T-helper 2 cell treated with Interferon-gamma antibody and Interleukin-4, amounts not matched to agents 100 ng/mL and 5 ng/mL, for 36 hours (primary cell): ENCODE measurements around the gene ADTRP. TPM values are rescaled to one million over a fixed set of nuclear protein-coding genes. Genes with fewer than 3 reads are reported as not detected.

ENCODE experiments used
- intact Hi-C: fragments of 100-400 bp; cut with micrococcal nuclease; formaldehyde crosslinking; loops from one replicate; pipeline ENCODE4 v1.15.1; 2023
- total RNA-seq: library from RNA; stranded (reverse); gene quantifications from 2 replicates; pipeline ENCODE4 v1.2.3, GENCODE V29; 2022

ADTRP gene
- total RNA-seq, 1 donor from 2014 or later, result 0.39 TPM

DNA sequence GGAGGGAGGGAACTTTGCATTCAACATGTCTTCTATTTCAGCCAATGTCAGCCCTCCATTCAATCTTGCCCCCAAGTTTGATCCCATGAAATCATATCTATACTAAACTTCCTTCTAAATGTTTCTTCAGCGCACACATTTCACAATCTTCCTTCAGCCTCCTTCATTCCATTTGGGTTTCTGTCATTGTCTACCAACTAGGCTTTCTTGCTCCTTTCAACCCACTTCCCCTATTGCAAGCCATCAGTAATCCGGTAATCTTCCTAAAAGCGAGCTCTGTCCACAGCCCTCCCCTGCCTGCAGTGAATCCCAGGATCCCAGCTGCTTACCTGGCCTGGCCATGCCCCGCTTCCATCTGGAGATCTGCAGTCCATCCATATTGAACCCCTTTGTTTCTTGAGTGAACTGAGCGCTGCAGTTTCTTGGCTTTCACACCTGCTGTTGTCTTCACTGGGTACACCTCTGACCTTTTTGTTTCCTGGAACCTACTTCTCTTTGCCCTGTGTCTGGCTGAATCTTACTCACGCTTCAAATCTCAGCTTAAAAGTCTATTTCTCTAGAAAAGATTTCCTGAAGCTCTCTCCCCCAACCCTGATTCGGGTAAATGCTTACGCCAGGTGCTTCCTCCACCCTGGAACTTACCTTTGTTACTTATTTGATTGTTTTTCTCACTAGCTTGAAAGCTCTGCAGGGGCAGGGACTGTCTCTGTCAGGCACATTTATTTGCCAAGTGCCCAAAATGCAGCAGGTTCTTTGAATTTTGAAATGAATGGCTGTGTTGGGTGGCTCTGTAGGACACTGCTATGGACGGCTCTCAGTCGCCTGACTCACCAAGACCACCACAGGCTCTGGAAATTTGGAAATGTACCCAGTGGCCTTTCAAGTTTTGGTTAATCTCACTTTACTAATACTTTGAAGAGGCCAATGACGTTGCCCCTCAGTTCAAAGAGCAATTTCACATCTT lies 50.3 kb downstream of the ADTRP start:
- intact Hi-C loops, result loop anchor here (2.0 kb wide), 1 partner anchor 15 kb away; no protein-coding TSS in a partner anchor

- intact Hi-C loops, result no loop called here
Measured at GRCh38 chr6:11727346-11727997, 51.1 kb downstream of the ADTRP start.

DNA sequence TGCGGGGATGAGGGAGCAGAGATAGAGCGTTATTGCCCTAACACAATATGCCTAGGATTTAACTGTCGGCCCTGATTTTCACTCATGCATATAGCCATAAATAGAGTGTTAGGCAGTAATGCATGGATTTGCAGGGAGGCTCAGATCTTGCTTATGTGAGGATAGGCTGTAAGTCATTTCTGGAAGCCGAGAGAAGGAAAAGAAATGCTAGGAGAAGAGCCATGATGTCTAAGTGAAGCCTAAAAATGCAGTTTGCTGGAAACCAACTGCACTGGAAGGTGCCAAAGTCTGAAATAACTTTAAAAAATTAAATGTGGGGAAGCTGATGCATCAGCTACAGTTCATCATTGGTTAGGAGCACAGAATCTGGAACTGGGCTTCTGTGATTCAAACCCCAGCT lies 54.3 kb downstream of the ADTRP start:
- intact Hi-C loops, result no loop called here

GRCh38 chr6:11722805-11723631 lies 55.6 kb downstream of the ADTRP start:
- intact Hi-C loops, result no loop called here

GRCh38 chr6:11722220-11722619 lies 56.4 kb downstream of the ADTRP start:
- intact Hi-C loops, result no loop called here

DNA sequence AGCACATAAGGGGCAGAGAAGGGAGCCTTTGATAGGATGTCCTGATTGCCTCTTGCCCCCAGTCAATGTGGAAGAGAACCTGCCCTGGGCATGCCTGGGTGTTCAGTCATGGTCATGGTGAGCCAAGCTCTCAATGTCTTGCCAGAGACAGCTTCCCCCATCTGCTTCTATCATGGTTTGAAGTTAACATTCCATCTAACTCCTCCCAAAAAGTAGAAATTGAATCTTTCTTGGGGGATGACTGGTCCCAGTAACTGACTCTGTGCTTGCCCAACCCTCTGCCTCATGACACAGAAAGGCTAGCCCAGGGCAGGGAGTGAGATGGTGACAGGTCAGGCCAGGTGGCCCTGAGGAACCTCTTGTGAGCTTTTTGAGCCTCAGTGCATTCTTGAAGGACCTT lies 60.1 kb downstream of the ADTRP start:
- intact Hi-C loops, result no loop called here

DNA sequence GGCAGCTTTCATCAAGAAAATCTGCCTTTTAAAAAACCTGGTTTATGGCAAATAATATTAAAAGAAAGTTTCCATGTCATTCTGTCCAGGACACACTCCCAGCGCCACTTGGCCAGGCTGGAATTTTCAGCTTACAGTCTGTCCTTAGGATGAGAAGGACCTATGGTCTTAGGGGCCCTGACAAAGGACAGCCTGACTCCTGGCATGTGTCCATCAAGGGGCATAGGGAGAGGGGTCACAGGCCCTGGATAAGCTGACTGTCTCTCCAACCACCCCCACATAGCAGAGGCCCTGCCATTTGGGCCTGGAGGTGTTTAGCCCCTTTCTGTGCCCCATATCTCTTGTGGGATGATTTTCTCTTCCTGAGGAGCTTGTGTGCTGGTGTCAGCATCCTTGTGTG lies 60.6 kb downstream of the ADTRP start:
- intact Hi-C loops, result no loop called here

GRCh38 chr6:11714798-11715285 lies 63.8 kb downstream of the ADTRP start:
- intact Hi-C loops, result loop anchor here (5.0 kb wide), 2 partner anchors 297 to 337 kb away; partner anchors contain the start of gene HIVEP1

DNA sequence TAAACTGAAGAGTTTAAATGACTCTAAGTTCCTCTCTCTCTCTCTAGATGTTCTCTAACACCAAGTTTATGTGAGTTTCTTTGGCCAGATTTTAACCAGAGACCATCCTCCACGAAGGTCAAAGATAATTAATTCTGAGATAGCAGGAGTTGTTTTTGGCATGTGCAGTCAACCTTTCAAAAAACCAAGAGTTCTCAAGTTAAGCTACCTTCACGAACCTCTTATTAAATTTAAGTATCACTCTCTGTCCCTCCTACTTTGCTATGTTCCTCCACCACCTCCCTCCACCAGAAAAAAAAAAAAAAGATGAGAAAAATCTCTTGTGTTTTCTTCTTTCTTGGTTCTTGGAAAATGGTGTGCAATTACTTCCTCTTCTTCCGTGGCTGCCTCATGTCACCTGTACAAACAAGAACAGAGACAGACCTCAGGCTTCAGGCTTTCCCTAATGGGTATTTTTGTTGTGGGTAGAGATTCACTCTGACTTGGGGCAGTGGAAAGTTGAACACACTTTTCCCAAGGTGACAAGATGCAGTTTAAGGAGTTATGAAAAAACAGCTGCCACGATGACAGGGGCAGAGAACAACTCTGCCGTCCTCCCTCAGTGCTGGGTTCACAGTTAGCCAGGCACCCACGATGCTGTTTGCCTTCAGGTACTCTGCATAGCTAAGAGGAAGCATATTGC lies 64.3 kb downstream of the ADTRP start:
- intact Hi-C loops, result loop anchor here (5.0 kb wide), 2 partner anchors 298 to 338 kb away; partner anchors contain the start of gene HIVEP1

DNA sequence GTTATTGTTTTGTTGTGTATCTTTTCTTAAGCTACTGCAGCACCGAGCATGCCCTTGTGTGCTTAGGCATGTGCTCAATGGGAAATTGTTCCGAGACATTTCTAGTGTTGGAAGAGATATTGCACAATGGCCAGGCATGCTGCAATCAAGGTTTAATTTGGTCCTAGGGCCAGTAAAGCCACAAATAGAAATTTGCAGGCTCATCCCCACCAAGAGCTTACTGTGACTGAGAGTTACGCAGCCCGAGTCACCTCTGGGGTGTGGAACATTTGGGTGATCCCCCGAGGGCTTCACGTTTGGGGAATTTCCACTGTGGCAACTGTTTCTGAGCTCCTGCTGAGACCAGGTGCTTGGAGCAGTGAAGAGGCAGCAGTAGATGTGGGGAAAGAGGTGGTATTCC lies 65.8 kb downstream of the ADTRP start:
- intact Hi-C loops, result loop anchor here (2.0 to 5.0 kb wide), 3 partner anchors 16 to 340 kb away; partner anchors contain the start of gene HIVEP1

DNA sequence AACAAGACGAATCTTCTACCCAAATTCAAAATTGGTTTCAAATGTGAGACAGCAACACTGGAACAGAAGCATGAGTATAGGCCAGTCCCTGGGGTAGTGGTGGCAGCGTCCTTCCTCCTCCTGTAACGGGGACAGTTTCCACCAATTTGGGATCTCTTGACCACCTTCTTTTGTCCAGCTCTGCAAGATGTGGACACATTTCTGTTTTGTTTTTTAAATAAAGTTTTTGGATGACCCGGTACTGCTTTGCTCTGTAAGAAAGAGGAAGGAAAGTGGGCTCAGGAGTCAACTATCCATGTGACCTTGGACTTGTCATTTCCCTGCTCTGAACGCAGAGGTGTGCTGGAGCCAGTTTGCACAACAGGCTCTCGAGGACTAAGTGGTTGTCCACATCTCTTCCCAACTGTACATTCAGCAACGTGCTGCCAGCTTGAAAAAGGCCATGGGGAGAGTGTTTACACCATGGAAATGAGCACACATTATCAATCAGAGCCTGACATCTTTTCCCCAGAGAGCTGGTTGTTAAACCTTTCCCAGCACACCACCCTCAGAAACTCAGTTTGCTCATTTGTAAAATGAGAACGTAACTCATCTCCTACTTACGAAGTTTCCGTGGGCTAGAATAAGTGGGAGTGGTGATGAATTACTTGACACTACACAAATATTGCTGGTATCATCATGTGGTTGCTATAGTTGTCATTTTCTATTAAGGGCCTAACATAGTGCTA lies 66.5 kb downstream of the ADTRP start:
- intact Hi-C loops, result loop anchor here (2.0 to 5.0 kb wide), 3 partner anchors 17 to 340 kb away; partner anchors contain the start of gene HIVEP1

GRCh38 chr6:11711003-11711983 lies 67.3 kb downstream of the ADTRP start:
- intact Hi-C loops, result loop anchor here (5.0 kb wide), 2 partner anchors 301 to 341 kb away; partner anchors contain the start of gene HIVEP1

GRCh38 chr6:11710311-11710761 lies 68.3 kb downstream of the ADTRP start:
- intact Hi-C loops, result loop anchor here (5.0 kb wide), 2 partner anchors 302 to 342 kb away; partner anchors contain the start of gene HIVEP1

GRCh38 chr6:11706171-11706570 lies 72.4 kb downstream of the ADTRP start:
- intact Hi-C loops, result no loop called here

GRCh38 chr6:11705483-11705882 lies 73.1 kb downstream of the ADTRP start:
- intact Hi-C loops, result no loop called here

DNA sequence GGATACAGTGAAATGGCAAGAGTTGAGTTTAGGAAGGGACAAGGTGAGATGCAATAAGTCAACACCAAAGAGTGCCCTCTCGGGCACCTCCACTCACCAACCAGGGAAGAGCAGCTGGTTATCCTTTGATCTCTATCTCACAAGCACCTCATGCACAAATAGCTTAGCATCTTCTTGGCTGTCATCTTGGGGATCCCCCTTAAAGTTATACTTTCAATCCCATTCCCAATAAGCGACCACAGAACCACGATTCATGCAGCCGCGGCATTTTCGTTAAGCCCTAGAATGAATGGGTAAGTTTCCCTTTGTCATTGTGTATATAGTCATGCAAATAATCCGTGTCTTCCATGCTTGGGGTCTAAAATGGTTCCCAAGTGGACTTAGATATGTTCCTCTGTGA lies 73.5 kb downstream of the ADTRP start:
- intact Hi-C loops, result no loop called here

DNA sequence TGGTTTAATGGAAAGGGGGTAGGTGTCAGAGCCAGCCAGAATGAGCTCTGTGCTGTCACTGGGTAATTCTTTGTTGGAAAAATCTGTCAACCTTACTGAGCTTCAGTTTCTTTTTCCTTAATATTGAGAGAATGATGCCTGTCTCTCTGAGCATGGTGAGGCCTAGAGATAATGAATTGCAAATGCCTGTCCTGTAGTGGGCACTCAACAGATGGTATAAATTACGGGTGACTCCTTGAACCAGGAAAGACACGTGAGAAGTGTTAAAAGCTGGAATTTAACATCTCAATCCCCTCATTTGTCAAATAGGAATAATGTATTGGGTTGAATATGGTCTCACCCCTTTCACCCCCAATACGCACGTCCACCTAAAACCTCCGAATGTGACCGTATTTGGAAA lies 74.9 kb downstream of the ADTRP start:
- intact Hi-C loops, result loop anchor here (5.0 kb wide), 1 partner anchor 69 kb away; no protein-coding TSS in a partner anchor

GRCh38 chr6:11702500-11703130 lies 76.0 kb downstream of the ADTRP start:
- intact Hi-C loops, result loop anchor here (5.0 kb wide), 1 partner anchor 70 kb away; no protein-coding TSS in a partner anchor
